SK-N-SH (cell line): ENCODE measurements around the gene DOCK4. TPM values are rescaled to one million over a fixed set of nuclear protein-coding genes. Genes with fewer than 3 reads are reported as not detected.

Experiments
- CTCF ChIA-PET: fragments of 300-600, 350-600 bp; formaldehyde crosslinking; extraction: SDS; loops from one replicate; lab custom pipeline; 2021; lab: Yijun Ruan, JAX
- POLR2A ChIA-PET: fragments of 350-600 bp; sonication (Branson Sonifier 250); formaldehyde crosslinking; extraction: SDS; loops from one replicate; lab custom pipeline; 2020; ENCODE audit warnings: antibody characterized with exemption, inconsistent platforms; lab: Yijun Ruan, JAX
- DNase-seq: peaks from one replicate; pipeline ENCODE4 v3.0.0; 2012
- H2AFZ ChIP-seq: fragments of 200-600 bp; sonication (generic); 2 replicates; pipeline ENCODE4 v1.8.1; 2016; ENCODE audit warnings: antibody characterized with exemption, mild to moderate bottlenecking, low read depth
- H3F3A ChIP-seq: fragments of 200-600 bp; sonication (generic); replicated peaks from 2 replicates; pipeline ENCODE3; 2016; ENCODE audit warnings: antibody characterized with exemption, mild to moderate bottlenecking; ENCODE audit not compliant: insufficient read depth
- H3K27ac ChIP-seq, 2 experiments: fragments of 200-500 bp in 1 of 2; fragments of 200-600 bp in 1 of 2; sonication (Bioruptor generic) in 1 of 2; sonication (generic), shearing (Covaris generic) in 1 of 2; 2 replicates each; pipeline versions ENCODE4 v1.5.1 to v1.6.1; 2014 to 2016; ENCODE audit warnings: low read depth in 2 of 2, inconsistent platforms in 1 of 2, low read length in 1 of 2, mild to moderate bottlenecking in 1 of 2, mixed read lengths in 1 of 2
- H3K27me3 ChIP-seq: fragments of 200-600 bp; sonication (generic), shearing (Covaris generic); 2 replicates; pipeline ENCODE4 v1.6.1; 2016; ENCODE audit warnings: mixed run types; ENCODE audit not compliant: insufficient read depth
- H3K36me3 ChIP-seq, 2 experiments: fragments of 200-500 bp in 1 of 2; fragments of 200-600 bp in 1 of 2; sonication (Bioruptor generic) in 1 of 2; sonication (generic) in 1 of 2; replicated peaks in 1 of 2; 2 replicates each; pipeline versions ENCODE3 to v1.5.1; 2014 to 2016; ENCODE audit warnings: low read length in 1 of 2, mild to moderate bottlenecking in 1 of 2; ENCODE audit not compliant: insufficient read depth in 2 of 2, control insufficient read depth in 1 of 2
- H3K4me1 ChIP-seq, 2 experiments: fragments of 200-500 bp in 1 of 2; fragments of 200-600 bp in 1 of 2; sonication (Bioruptor generic) in 1 of 2; sonication (generic), shearing (Covaris generic) in 1 of 2; 2 replicates each; pipeline versions ENCODE4 v1.5.1 to v1.6.1; 2014 to 2016; ENCODE audit warnings: low read depth in 1 of 2, low read length in 1 of 2, mixed run types in 1 of 2; ENCODE audit not compliant: insufficient read depth in 2 of 2, control insufficient read depth in 1 of 2
- H3K4me2 ChIP-seq: fragments of 200-600 bp; sonication (generic), shearing (Covaris generic); 2 replicates; pipeline ENCODE4 v1.6.1; 2017; ENCODE audit warnings: mixed run types
- H3K4me3 ChIP-seq, 2 experiments: fragments of 200-500 bp in 1 of 2; fragments of 200-600 bp in 1 of 2; sonication (Bioruptor generic) in 1 of 2; sonication (generic), shearing (Covaris generic) in 1 of 2; 2 replicates each; pipeline versions ENCODE4 v1.5.1 to v1.8.1; 2014 to 2016; ENCODE audit warnings: low read depth in 2 of 2, inconsistent platforms in 1 of 2, low read length in 1 of 2, mild to moderate bottlenecking in 1 of 2, mixed read lengths in 1 of 2, moderate library complexity in 1 of 2
- H3K79me2 ChIP-seq: fragments of 200-600 bp; sonication (generic); 2 replicates; pipeline ENCODE4 v1.8.1; 2017; ENCODE audit warnings: mild to moderate bottlenecking; ENCODE audit not compliant: insufficient read depth
- H3K9ac ChIP-seq: fragments of 200-600 bp; sonication (generic); 2 replicates; pipeline ENCODE4 v1.6.1; 2017; ENCODE audit warnings: mixed run types
- H3K9me2 ChIP-seq: fragments of 200-600 bp; sonication (generic); 2 replicates; pipeline ENCODE4 v1.6.1; 2017; ENCODE audit warnings: mixed run types
- H3K9me3 ChIP-seq: fragments of 200-600 bp; sonication (generic); 2 replicates; pipeline ENCODE4 v1.6.1; 2017; ENCODE audit warnings: mixed run types, mild to moderate bottlenecking, moderate library complexity
- H4K20me1 ChIP-seq: fragments of 200-600 bp; sonication (generic); 2 replicates; pipeline ENCODE4 v1.6.1; 2017; ENCODE audit warnings: mild to moderate bottlenecking, mixed run types; ENCODE audit not compliant: insufficient read depth
- CTCF ChIP-seq: fragments of 200-600 bp; sonication (generic); IDR thresholded peaks from 2 replicates; pipeline ENCODE4 v1.6.1; 2017; ENCODE audit warnings: antibody characterized with exemption, mild to moderate bottlenecking, moderate library complexity
- EP300 ChIP-seq, 2 experiments: IDR thresholded peaks; 2 replicates each; pipeline versions ENCODE4 v1.4.0 to v1.6.1; 2012; ENCODE audit warnings: borderline replicate concordance in 1 of 2, low read depth in 1 of 2, low read length in 1 of 2
- EZH2phosphoT487 ChIP-seq: fragments of 200-600 bp; sonication (generic); IDR thresholded peaks from 2 replicates; pipeline ENCODE4 v1.6.1; 2017; ENCODE audit warnings: low read depth, mixed run types, mild to moderate bottlenecking, antibody characterized with exemption, moderate library complexity, borderline replicate concordance
- FOXJ3 ChIP-seq: sonication (generic); formaldehyde crosslinking; IDR thresholded peaks from 2 replicates; pipeline ENCODE4 v1.5.1; 2020; ENCODE audit warnings: mild to moderate bottlenecking, missing genetic modification reagents
- GABPA ChIP-seq: IDR thresholded peaks from 2 replicates; pipeline ENCODE4 v1.4.0; 2012; ENCODE audit warnings: low read depth, mild to moderate bottlenecking
- MEF2A ChIP-seq: IDR thresholded peaks from 2 replicates; pipeline ENCODE4 v1.4.0; 2012; ENCODE audit warnings: low read depth, borderline replicate concordance
- MXI1 ChIP-seq: IDR thresholded peaks from 2 replicates; pipeline ENCODE4 v1.6.1; 2012; ENCODE audit warnings: mild to moderate bottlenecking, low read depth, low read length, improper control_type of control experiment
- NFIC ChIP-seq: IDR thresholded peaks from 2 replicates; pipeline ENCODE4 v1.4.0; 2012; ENCODE audit warnings: borderline replicate concordance
- PBX3 ChIP-seq: IDR thresholded peaks from 2 replicates; pipeline ENCODE4; 2012
- POLR2AphosphoS5 ChIP-seq: IDR thresholded peaks from 2 replicates; pipeline ENCODE4 v1.6.1; 2012; ENCODE audit warnings: low read depth, low read length
- RAD21 ChIP-seq: IDR thresholded peaks from 2 replicates; pipeline ENCODE4 v1.6.1; 2012; ENCODE audit warnings: mild to moderate bottlenecking, low read length
- RFX5 ChIP-seq: IDR thresholded peaks from 2 replicates; pipeline ENCODE4 v1.6.1; 2012; ENCODE audit warnings: mild to moderate bottlenecking, improper control_type of control experiment, low read length
- TAF1 ChIP-seq: IDR thresholded peaks from 2 replicates; pipeline ENCODE4 v1.6.1; 2012; ENCODE audit warnings: low read depth, mild to moderate bottlenecking, low read length, moderate library complexity, borderline replicate concordance
- TEAD4 ChIP-seq: IDR thresholded peaks from 2 replicates; pipeline ENCODE4 v1.4.0; 2012; ENCODE audit warnings: mild to moderate bottlenecking, borderline replicate concordance; ENCODE audit not compliant: insufficient read depth
- ZBTB33 ChIP-seq: IDR thresholded peaks from 2 replicates; pipeline ENCODE4 v1.4.0; 2012; ENCODE audit warnings: low read depth, borderline replicate concordance
- WGBS: methylation state at CpG from one replicate; pipeline ENCODE4 v1.1.6; 2017; ENCODE audit warnings: low lambda C conversion rate; 5-methylcytosine and 5-hydroxymethylcytosine counted together
- polyA plus RNA-seq, 3 experiments: library from polyadenylated mRNA; depleted of rRNA; stranded (reverse); fragments of >200 nt; gene quantifications; 2 replicates each; pipeline ENCODE4 v1.2.3, GENCODE V29; 2012

DOCK4 gene
- polyA plus RNA-seq, 1 of the 3 experiments (the other 2 are of a cell fraction), result 8.5 TPM

GRCh38 chr7:112116358-112116757 lies 89.8 kb downstream of the DOCK4 start:
- POLR2A ChIA-PET, result no interaction called here
- no peaks in the 10 kb centered on the region for H3F3A ChIP-seq
- H3K4me3 ChIP-seq, result no peak overlapping the region
- TF ChIP-seq MXI1, result no peak
- TF ChIP-seq RAD21, result no peak
- no peak for TF ChIP-seq PBX3
- no peak for TF ChIP-seq FOXJ3
- TF ChIP-seq RFX5, result no peak
- no peak for TF ChIP-seq CTCF
- TF ChIP-seq NFIC, result no peak
- TF ChIP-seq TEAD4, result no peak
- TF ChIP-seq POLR2AphosphoS5, result no peak
- no peak for TF ChIP-seq ZBTB33
- TF ChIP-seq EP300 (IDR thresholded peaks at IDR 0.05; ENCODE audit: borderline replicate concordance in 1 of 2, low read depth in 1 of 2, low read length in 1 of 2), result no peak
- H3K9ac ChIP-seq, result no peak overlapping the region
- DNase-seq, result no peak
- no peak overlapping the region for H2AFZ ChIP-seq
- H3K9me3 ChIP-seq, result no peaks in the 10 kb centered on the region
- H3K36me3 ChIP-seq, result no peaks in the 10 kb centered on the region
- H3K79me2 ChIP-seq, result no peaks in the 10 kb centered on the region
- 97% methylated on average over 2 of the region's 2 CpGs for WGBS
- no peaks in the 10 kb centered on the region for H3K9me2 ChIP-seq
- no peaks in the 10 kb centered on the region for H3K27me3 ChIP-seq
- no peak overlapping the region for H3K4me2 ChIP-seq
- H3K4me1 ChIP-seq, result no peaks in the 10 kb centered on the region; a peak in 1 of 4 replicates
- H4K20me1 ChIP-seq, result no peaks in the 10 kb centered on the region
- CTCF ChIA-PET, result no interaction called here
- H3K27ac ChIP-seq, result no peak overlapping the region

- H3K9me3 ChIP-seq, result no peaks in the 10 kb centered on the region
- H3K4me3 ChIP-seq, result no peak overlapping the region
- no peak for TF ChIP-seq TAF1
- TF ChIP-seq EZH2phosphoT487, result no peak
- no peak for TF ChIP-seq GABPA
- no peak for TF ChIP-seq POLR2AphosphoS5
- no peak for TF ChIP-seq MEF2A
- WGBS, result 75% methylated on average over 1 of the region's 1 CpG
- no peaks in the 10 kb centered on the region for H3F3A ChIP-seq
- no peaks in the 10 kb centered on the region for H3K27me3 ChIP-seq
- H3K4me1 ChIP-seq, result no peaks in the 10 kb centered on the region
- no peak overlapping the region for H3K27ac ChIP-seq
- ChIA-PET POLR2A (no interaction called here), CTCF (no interaction called here)
- no peak overlapping the region for H3K4me2 ChIP-seq
- no peaks in the 10 kb centered on the region for H3K9me2 ChIP-seq
- no peaks in the 10 kb centered on the region for H3K79me2 ChIP-seq
- no peaks in the 10 kb centered on the region for H4K20me1 ChIP-seq
- H2AFZ ChIP-seq, result no peak overlapping the region
- H3K36me3 ChIP-seq, result no peaks in the 10 kb centered on the region
- no peak overlapping the region for H3K9ac ChIP-seq
- no peak for DNase-seq
Measured at GRCh38 chr7:112115880-112116279, 90.3 kb downstream of the DOCK4 start.
